GM19035 (cell line): Measurements from ENCODE around the gene ARHGAP26.

Experiments used
- ATAC-seq: cut with Tn5 transposase; IDR thresholded peaks from one replicate; pipeline ENCODE4 v1.9.1; 2021; ENCODE audit not compliant: unreplicated experiment

Gene ARHGAP26

DNA sequence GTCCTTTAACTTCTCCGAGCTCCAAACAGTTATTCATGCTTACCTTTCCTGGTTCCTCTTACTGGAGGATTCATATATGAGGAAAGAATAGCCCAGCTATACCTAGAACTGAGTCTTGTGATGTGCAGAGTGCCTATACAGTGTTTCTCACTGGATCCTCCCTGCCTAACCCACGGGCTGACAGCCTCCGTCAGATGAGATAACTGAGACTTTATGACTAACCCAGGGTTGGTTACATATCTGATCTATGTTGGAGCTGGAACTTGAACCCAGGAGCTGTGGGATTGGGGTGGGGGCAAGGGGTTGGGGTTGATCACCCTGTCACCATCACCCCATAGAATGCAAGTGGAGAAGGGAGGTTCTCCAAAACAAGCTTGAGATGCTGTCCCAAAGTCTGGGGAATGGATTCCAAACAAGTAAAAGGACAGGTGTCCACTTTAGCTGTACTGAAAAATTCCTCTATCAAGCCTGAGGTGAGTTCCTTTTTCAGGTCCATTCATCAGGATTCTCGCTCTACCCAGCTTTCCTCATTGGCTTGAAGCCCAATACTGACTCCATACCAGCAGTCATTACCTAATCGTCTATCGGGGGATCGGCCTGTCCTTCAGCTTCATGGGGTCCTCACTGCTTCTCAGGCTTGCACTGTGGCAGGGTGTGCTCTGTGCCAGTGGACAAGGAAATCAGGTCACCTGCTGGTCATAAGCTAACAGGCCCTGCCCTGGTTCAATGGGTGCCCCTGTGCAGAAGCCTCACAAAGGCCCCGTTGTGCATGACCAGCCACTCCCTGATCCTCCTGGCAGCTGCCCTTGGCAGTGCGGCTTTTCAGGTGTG lies 100.6 kb downstream of the ARHGAP26 start:
- ATAC-seq = no peak

DNA sequence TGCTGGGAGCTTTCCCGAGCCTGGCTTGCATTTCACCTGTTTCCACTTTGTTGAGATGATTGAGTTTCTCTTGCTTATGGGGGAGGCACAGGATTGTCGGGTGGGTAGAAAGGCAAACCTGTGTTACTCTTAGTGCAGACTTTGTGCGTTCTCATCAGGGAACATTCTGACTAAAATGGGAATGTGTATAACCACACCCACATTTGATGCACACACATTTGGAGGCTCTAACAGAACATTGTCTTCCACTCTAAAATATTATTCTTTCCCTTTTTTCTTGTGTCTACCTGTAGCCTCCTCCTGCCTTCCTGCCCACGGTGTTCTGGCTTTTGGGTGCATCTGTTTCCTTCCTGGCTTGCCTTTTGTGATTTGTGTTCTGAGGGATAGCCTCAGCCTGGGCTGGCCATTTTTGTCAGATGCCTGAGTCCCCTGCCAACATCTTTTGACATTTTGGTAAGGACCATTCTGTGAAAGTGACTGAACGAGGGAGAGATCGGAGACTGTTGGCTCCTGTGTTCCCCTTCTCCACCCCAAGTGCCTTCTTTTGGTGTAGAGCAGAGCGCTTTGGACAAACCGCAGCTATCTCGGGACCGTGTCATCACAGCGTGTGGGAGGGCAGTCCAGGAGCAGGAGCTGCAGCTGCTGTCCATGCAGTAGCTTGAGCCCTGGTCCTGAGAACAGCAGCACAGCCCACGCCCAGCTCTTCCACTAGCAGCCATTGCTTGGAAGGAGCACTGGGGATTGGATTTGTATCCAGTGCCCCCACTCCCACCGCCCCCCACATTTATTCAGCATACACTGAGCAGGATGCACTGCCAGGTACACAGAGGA lies 101.4 kb downstream of the ARHGAP26 start:
- no peak for ATAC-seq

DNA sequence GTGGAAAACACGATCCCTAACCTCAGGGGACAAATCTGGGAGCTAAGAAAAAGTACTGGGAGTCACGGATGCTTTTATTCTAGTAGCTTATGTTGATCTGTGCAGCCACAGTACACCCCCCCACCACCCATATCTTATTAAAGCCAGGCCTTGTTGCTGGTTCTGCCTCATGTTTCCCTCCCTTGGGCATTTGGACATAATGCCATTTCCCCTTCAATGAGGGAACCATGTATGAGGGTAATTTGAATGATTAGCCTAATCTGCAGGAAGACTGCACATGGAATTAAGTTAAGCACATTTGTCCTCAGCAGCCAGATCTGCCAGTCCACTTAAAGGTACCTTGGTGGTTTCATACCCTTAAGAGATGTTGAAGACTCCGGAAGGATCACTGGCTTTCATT lies 102.0 kb downstream of the ARHGAP26 start:
- ATAC-seq = no peak

DNA sequence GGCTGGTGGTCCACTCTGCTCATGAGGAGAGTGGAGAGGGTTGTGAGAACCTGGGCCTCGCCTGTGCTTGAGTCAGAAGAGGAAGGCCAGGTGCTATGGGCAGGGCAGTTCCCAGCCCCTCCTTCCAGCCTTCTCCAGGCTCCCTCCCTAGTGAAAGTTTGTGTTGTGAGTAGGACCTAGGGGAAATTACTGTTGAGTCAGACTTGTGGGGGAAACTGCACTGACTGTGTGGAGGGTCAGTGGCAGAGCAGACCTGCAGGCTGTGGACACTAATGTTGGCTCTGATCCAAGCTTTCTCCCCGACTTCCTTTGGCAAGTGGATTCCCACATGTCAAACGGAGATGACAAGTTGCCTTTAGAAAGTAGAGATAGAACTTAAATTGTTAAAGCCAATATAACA lies 102.6 kb downstream of the ARHGAP26 start:
- ATAC-seq = no peak

DNA sequence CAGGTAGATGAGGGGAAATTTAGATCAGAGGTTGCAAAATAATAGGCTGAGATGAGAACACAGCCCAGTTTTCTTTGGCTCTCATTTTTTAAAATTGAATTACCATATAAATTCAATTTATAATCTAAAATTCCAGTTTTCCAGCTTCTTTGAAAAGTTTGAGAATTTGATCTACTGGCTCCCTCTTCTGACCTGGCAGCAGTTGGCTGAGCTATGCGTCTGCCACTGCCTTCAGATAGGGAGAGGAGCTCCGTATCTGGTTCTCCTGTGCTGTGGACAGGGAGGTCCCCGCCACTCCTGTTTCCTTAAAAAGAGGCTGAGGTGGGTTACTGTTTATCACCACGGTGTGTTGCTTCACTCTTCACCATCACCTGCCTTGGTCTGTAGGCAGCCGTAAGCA lies 103.7 kb downstream of the ARHGAP26 start:
- ATAC-seq = no peak

DNA sequence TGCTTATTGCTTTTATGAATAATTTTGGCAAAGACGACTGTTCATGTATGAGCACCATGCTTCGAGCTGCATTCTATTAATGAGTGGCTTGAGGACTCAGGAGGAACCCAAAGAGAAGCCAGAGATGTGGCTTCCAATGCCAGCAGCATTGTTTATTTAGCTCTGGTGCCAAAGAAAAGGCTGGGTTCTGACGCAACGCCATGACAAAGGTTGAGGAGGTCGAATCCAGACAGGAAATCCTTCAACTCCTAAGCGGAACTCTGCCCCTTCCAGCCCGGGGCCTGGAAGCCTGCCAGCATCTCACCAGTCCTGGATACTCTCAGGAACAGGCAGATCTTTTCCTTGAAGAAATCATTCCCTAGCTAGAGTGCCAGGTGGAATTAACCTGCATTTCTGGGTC lies 104.4 kb downstream of the ARHGAP26 start:
- no peak for ATAC-seq

DNA sequence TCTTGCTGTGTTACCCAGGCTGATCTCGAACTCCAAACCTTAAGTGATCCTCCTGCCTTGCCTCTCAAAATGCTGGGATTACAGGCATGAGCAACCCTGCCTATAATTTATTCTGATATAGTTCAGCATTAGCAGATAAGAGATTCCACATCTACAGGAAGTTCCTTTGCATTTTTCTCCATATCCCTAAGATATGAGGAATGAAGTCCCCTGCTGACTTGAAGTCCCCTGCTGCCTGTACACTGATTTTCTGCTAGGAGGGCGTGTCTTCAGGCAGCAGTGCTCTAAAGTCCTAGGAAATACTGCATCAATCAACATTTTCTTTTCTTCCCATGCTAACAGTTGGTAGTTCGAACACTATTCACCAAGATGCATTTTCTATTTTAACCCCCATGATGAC lies 105.8 kb downstream of the ARHGAP26 start:
- ATAC-seq = no peak

DNA sequence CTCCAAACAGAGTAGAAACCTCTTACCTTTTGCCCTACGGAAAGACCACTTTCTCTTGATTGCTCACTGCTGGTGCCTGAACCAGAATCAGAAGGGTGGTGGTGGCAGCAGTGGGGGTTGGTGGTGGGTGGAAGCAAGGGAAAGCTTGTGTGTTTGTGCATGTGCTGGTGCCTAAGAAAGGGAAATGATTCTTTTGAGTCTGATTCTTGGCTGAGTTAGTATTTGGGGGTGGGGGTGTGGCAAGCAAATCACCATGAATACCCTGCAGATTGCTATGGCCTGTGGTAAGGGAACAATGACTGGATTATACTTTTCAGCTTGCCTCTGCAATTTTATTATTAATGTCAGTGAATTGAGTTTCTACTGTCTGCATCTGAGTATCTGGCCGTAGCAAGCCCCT lies 106.6 kb downstream of the ARHGAP26 start:
- no peak for ATAC-seq

DNA sequence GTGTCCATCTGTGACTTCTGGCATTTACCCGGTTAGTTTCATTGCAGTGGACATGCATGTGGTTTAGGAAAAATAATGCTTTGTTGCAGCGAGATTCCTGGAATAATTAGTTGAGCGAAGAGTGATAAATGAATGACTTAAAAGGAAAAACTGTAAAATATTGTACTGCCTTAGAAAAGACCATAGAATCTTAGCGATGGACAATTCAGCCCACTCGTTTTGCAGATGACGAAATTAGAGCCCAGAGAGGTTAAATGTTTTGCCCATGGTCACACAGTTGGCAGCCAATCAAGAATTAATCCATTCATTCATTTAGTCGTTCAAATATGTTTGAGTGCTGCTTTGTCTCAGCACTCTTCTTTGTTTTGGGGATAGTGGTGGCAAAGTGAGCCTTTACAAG lies 107.9 kb downstream of the ARHGAP26 start:
- no peak for ATAC-seq

DNA sequence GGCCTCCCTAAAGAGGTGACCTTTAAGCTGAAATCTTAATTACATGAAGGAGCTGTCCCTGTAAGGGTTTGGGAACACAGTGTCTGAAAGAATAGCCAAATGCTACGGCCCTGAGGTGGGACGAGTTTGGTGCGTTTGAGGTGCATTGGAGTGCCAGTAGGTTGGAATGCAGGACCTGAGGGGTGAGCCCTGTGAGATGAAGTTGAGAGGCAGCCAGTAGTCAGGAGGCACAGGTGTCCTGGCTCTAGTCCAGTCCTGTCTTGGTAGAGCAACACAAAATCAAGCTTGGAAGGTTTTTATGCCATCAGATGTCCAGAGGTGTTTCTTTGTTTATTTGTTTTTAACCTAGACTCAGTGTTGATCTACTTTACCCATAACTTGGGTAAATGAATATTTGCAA lies 108.5 kb downstream of the ARHGAP26 start:
- ATAC-seq = no peak

DNA sequence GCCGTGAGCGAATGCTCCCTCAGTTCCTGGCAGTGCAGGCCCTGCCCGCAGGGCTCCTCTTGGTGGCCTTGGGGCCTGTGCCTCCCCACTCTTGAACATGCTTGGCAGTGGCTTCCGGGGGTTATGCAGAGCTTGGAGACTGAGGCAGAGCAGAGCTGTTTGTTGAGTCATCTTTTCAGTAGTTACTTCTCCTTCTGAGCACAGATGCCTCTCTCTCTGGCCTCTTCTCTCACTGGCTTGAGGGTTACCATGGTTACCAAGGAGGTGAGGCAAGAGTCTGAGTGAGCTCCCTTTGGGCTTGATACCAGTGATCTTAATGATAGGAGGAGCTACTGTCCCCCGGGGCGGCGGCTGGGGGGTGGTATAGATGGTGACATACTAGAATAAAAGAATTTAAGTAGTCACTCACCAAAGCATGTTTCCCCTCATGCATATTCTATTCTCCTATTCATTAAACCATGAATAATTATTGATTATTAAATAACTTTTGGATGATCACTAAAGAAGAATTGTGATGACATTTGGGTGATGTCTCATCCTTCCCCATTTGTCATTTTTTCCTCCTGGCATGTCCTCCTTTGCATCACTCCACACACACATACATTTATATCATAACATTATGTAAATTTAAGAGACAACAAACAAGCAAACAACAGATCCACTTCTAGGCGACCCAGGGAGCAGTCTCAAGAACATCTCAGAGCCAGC lies 111.1 kb downstream of the ARHGAP26 start:
- ATAC-seq = no peak

DNA sequence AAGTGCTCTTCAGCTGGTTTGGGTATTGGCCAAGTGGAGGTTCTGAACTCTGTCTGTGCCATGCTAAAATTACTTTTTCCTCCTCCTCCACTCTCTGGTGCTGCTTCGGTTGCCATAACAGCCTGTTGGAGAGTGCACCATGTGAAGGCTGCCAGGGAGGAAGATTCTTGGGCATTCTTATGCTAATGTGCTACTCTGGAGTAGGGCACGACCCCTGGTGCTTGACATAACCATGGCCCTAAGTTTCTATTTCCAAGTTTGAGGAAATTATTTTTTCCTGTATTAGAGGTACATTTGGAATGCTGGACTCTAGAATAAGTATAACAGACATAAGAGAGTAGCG lies 111.6 kb downstream of the ARHGAP26 start:
- no peak for ATAC-seq

DNA sequence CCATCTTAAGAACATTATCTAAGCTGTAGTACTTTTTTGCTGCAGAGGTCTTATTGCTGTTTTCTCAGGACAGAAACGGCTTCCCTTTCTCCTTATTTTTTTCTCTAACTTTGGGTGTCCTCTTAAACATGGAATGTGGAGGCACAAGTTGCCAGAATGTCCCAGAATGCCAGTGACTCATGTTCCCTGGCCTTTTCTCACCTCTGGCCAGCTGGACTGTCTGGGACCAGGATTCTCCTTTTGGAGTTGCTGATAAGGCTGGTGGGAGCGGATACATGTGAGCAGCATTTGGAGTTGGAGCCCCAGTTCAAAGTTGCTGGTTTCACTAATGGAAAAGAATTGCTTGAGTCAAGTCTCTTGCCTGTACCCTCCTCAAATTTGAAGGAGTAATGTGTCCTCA lies 112.8 kb downstream of the ARHGAP26 start:
- no peak for ATAC-seq

DNA sequence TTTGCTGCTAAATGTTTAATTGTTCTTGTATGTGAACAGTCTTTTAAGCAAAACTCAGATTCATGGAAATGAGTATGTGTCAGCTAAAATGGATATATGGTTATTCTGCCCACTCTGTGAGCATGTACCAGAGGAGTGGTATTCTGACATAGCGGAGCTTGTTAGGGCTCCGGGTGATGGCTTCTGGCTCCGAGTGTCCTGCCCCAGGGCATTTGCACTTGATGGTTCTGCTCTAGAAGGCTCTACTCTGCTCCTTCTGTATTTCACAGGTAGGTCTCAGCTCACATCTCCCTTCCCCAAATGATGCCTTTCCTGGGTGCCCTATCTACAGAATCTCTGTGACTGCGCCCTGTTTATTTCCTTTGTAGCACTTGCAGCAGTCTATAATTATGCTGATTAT lies 113.3 kb downstream of the ARHGAP26 start:
- ATAC-seq = no peak

DNA sequence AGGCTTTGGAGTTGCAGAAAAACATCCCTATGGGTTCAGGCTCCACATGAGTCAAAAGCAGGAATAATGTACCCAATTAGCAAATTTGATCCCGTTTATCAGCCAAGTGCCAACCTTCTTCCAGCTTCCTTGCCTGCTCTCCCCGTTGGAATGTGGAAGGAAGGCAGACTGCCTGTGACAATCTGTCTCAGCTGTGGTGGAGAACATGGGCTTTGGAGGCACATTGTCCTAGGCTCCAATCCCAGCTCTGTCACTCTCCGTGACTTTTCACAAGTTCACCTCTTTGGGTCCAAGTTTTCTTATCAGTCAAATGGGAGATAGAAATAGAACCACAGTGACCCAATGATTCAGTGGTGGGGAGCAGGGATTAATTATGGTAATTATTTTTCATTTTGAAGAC lies 113.9 kb downstream of the ARHGAP26 start:
- ATAC-seq = no peak

DNA sequence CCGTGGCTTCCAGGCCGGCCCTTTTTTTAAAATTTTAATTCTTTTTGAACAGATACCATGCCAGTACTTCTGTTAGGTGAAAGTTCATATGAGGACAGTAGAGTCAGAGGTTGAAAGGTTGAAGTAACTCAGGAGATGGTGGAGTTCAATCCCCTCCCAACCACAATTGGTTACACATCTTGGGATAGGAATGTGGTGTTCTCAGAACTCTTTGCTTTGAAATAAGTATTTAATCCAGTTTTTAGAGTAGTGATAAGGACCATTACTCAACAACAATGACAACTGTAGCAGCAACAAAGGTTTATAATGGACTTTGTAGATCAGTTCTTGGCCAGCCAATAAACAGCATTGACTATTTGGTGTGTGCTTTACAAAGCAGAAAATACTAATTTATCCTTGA lies 116.0 kb downstream of the ARHGAP26 start:
- ATAC-seq = no peak

DNA sequence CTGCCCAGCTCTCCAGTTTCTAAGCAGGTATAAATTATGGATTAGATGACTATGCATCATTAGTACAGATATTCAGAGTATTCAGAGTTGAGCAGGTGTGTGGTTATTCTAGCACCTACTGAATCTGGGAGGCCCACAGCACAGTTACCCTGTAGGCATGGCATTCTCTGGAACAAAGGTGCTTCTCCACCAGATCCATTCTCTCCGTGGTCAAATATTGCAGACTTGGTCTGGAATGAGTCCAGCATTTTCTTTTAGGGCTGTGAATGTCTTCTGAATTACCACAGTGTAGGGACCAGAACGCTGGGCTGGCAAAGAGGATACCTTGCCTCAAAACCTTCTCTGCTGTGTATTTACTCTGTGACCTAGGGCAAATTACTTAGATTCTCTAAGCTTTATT lies 116.8 kb downstream of the ARHGAP26 start:
- no peak for ATAC-seq

DNA sequence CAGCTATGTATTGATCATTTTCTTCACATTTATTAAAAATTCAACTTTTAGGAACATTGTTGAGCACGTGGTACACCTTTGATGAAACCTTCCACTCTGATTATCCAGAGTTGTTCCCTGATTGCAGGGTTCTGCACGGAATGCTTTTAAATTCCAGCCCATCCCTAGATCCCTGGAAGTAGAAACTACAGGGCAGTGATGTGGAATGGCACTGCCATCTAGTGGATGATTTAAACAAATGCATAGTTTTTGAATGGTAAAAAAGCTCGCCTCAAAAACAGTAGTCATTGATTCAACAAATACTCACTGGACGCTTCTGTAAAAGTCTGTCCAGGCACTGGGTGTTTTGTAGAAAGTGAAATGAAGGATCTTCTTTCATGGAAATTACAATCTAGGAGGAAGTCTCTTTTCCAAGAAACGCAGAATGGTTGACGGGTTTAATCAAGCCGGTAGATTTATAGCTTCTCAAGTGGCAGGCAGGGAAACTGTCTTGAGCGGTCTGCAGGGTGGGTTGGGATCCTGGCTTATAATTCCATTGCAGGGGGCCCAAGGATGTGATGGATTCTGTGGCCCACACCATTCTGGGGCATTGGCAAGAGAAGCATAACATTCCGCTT lies 118.4 kb downstream of the ARHGAP26 start:
- no peak for ATAC-seq

DNA sequence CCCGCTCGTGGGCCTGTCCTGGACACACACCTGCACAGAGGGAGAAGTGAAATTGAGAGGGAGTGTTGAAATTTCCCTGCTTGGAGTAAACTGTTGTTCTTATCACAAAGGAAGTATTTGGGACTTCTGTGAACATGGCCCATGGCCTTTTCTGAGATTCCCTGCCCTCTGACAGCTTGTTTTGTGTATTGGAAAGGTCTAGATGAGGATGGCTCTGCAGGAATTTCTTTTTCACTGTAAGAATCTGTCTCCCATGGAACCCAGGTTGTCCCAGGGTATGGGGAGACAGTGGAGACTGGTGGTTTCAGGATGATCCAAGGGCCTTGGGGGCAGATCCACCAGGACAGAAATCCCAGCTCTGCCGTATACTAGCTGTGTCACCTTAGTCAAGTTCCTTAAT lies 121.8 kb downstream of the ARHGAP26 start:
- ATAC-seq = no peak

DNA sequence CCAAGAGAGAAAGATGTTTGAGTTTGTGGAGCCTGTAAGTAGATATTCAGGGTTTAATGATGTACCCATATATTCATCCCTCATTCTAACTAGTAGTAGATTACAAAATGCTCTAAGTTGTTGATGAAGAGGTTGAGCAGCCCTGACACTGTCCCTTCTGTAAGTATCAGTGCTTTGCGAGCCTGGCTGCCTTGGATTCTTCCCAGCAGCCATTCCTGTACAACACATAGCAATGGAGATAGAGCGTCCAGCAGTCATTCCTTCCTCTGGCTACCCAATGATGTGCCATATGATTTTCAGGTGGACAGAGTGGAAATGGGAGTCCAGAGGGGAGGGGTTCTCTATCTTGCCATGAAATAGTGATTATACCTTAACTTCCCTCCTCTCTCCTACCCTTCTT lies 124.1 kb downstream of the ARHGAP26 start:
- ATAC-seq = no peak

DNA sequence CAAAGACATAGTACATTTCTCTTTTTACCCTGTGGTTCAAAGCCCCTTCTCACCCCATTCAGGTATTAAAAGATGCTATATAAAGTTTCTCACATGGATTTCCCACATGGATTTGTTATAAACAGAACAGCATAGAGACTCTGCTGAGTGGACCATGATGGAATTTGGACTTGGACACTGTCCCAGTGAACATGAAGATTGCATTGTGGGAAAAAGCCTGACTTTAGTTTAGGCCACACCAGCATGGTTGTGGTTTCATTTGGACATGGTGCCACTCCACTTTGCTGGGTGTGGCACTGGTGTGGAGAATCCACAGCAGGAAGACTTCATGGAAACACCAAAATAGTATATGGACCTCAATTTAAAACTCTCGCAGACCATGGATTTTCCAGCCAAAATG lies 124.6 kb downstream of the ARHGAP26 start:
- no peak for ATAC-seq
